NCI-H146 treated with DMSO at 0.1 percent for 48 hours (cell line): ENCODE data around the gene GORASP1.

Experiments
- DNase-seq: peaks from one replicate; lab custom pipeline; 2025; ENCODE audit not compliant: unreplicated experiment; lab: John Stamatoyannopoulos, UW

The GORASP1 gene

DNA sequence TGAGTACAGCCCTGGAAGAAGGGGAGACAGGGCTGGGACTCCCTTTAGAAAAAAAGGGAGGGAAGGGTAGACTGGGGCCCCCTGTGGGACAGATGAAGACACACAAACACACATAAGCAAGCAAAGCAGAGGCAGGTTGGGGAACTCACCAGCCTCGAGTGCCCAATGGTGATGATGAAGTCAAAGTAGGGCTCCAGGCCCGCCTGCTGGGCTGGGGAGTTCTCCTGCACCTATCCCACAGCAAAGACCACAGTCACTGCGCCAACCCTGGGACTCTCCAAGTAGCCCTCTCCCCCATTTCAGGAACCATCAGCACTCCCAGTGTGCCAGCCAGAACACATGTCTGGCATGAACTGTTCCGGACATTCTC, 4.1 kb downstream of the GORASP1 start:
- no peak for DNase-seq

DNA sequence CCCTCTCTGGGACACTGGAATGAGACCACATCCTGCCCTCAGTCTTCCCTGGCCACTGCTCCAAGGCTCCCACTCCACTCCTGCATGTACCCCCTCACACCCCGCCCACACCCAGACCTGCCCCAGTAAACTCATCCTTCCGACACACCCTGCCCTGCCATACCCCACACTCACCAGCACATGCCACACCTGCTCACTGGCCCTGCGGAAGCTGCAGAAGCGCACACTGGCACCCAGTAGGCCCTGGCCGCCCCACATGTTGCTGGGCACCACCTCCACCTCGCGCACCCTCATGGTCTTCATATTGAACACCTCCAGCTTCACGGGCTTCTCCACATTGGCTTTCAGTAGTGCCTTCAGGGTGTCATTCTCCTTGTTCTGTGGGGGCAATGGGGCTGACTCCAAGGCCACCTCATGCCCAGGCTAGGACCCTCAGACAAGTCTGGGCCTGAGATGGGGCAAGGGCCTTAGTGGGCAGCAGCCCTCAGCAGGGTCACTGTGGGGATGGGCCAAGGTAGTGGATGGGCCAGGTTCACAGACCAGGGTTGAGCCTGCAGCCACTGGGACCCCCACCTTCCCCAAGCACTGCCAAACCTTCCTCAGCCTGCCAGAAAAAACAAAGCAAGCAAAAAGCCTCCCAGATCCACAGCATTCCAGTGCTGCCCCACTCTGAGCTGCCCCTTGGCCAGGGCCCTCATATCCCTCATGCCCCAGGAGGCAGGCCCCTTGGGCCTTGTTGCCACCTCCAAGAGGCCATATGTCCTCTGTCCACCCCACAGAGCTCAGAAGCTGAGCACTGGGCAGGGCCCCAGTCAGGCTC, 4.7 kb downstream of the GORASP1 start:
- DNase-seq: no peak

DNA sequence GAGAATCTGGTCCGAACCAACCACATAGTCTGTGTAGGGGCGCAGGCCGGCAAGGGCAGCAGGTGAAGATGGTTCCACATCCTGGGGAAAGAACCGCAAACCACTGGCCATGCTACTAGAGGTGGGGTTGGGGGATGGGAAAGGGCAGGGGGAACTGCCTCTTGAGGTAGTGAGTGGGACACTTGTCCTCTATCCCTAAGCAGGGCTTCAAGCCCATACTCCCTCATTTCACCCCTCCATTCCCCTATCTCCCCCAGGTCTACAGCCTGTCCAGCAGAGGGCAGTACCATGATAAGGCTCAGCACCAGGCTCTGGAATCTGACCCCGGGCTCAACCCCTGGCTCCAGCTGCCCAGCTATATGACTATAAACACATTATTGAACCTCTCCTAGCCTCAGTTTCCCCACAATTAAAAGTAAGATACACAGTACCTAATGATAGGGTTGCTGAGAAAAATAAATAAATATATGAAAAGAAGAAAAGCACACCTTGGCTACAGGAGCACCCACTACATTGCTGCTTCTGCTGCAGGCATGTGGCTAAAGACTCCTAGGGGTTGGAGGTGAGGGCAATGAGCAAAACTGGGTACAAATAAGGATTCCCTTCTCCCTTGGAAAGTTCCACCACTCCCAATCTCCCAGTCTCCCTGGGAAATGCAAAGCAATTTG, 6.3 kb downstream of the GORASP1 start:
- no peak for DNase-seq

DNA sequence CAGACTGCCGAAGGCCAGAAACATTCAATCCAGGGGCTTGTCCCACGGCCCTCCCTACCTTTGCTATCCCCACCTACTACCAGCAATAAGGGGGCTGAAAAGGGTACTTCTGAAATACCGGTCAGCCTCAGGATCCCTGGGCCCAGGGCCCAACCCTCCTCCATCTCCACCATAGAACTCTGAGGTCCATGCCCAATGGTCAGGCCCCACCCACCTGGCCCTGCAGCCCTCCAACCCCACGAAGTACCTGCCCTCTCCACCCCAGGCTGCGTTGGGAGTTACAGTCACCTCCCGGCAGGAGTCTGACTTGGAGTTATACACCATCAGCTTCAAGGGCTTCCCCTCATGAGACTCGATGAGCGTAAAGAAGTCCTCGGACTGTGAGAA, 6.9 kb downstream of the GORASP1 start:
- no peak for DNase-seq

DNA sequence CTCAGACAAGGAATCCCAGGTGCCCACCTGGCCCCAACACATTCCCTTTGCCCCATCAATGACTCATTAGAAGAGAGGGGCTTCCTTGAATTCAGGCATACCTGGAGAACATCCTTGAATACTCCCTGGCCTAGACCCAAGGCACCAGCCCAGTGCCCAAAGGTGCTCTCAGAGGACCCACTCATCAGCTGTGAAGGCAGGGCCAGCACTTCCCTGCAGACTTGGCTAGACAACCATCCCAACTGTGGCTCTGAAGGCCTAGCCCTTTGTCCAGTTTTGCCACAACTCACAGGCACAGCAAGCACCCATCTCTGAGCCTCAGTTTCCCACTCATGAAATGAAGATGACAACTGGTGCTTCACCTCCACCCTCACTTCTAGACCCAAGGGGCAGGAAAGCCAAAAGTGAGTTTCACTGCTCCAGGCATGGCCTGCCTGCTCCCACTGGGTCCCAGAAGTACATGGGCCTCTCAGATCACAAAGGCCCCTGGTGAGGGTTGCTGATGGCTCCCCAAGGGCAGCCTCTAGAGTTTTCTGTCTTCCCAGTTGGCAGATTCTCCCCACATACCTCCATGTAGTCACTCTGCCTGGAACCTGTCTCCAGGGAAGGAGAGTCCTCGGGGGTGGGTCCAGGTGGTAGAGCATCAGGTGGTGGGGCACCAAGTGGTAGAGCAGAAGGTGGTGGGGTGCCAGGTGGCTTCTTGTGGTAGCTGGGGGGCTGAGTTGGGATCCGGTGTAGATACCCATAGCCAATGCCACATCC, 7.5 kb downstream of the GORASP1 start:
- DNase-seq: no peak

DNA sequence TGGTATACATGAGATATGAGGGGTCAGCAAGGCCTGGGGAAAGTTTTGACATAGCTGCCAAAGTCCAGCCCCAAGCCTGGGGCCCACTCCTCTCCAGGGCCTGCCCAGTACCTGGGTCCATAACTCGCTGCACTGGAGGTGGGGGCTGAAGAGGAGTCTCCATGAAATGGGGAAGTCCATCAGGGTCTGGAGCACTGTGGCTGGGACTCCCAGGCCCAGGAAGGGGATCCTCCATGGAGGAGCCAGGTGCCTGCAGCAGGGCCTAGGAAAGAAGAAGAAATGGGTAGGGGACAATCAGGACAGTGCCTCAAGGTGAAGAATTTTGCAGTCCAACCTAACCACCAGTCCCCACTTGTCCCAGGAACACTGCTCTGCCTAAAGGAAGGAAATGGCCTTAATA, 8.2 kb downstream of the GORASP1 start:
- DNase-seq: no peak

DNA sequence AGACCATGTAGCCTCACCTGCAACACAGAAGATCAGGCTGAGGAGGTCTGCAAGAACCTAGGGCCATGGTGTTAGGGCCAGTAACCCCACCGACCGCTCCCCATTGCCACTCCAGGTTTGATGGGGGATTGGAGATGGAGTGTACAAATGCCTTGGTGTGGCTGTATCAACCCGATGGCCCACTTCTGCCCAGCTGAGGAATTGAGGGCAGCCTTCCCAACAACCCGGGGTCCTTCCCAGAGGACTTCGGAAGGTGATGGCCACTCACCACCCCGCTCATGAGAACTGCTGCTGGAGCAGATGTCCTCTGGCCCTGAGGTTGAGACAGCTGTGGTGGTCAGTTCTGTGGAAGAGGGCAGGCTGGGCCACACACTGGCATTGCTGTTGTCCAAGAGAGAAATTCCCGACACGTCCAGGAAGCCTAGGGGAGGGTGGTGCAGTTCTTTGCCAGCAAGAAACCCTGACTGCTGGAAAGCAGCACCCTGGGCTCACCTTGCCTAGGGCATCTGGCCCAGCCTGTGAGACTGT, 8.9 kb downstream of the GORASP1 start:
- DNase-seq: no peak

DNA sequence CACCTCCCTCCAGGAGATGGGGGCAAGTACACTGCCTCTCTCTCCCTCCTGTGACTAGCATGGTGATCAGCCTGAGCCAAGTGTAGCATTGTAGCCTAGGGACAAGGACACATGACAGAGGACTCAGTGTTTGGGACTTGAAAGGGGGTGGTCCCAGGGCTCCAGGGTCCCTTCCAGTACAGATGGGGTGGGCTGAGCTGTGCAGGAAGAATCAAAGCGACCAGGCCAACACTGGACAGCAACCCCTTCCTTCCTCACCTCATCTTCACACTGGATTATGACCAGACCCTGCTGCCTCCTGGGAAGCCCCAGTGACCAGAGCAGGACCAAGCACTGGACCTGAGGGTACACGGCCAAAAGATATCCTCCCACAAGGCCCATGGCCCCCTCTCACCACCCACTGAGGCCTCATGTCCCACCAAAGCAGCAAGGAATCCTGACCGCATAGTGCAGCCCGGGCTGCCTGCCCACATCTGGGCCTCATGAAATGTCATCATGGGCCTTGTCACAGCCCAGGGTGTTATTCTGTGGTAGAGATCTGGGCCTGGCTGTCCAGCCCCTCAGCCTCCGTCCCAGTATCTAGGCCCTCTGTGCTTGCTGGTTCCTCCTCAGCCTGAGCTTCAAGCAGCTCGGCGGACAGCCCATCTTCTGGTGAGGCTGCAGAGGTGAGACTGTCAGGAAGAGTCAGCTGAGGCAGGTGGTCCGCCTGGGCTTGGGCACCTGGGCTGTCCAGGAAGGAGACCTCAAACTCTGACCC, 9.5 kb downstream of the GORASP1 start:
- no peak for DNase-seq

DNA sequence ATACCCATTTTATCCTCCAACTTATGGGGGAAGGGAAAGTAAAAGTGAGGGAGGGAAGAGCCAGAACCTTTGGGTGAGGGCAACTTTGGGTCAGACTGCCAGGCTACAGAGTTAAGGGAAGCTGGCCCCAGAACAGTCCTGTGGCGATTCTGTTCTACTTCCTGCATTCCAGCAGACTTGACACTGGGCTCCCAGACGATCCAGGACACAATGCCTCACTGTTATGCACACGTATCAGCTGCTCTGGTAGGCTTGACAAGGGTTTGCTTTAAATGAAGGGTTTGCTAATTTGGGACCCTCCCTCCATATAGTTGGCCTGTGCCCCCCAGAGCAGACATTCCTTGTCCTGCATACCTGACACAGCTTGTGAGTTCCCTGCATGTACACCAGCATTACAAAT, 10.7 kb downstream of the GORASP1 start:
- DNase-seq: no peak

DNA sequence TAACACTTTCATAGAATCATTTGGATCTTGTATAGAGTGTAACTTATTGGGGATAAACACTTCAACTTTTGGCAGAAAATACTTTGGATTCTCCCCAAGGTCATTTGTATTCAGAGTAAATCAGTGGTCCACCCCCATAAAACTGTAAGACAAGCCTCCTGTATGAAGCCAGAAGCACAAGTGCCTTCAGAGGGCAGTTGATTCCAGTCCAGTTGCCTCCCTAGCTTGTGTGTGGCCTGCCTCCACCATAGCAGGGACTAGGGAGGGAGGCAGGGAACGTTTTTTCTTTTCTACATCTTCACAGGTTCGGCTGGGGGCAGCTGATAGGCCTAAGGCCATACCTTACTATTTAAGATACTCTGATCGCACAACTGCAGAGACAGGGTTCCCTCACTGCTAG, 11.6 kb downstream of the GORASP1 start:
- DNase-seq: no peak

DNA sequence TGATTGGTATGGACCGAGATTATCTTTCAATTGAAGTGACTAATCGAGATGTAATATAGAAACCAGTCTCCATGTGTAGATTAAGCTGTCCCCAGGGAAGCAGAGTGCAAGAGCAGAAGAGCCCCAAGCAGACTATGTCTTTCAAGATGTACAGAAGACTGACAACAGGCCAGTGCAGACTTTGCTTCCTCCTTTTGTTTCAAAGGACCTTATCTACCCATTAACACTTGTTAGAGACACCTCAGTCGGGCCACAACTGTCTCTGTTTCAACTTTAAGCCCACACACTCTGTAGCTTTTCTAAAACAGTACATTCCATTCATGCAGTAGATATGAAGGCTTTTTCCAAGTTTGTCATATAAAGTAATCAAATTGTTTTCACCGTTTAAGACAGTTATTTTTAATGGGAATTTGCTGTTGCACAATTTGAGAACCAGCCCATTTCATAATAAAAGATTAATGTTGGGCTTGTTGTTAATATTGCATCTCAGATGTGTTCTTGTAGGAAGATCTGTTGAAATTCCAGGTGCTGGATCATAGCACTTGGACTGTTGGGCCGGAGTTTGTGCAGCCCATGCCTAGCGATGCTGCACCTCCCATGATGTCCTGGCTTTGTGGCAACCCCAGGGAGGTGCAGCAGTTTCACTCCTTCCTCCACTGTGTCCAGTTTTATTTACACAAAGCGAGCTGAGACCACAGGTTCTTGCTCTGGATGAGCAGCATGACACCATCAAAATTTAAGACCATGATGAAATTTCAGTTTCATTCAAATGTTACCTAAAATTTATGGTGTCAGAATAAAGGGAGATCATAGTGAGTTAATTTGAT, 12.4 kb downstream of the GORASP1 start:
- no peak for DNase-seq

DNA sequence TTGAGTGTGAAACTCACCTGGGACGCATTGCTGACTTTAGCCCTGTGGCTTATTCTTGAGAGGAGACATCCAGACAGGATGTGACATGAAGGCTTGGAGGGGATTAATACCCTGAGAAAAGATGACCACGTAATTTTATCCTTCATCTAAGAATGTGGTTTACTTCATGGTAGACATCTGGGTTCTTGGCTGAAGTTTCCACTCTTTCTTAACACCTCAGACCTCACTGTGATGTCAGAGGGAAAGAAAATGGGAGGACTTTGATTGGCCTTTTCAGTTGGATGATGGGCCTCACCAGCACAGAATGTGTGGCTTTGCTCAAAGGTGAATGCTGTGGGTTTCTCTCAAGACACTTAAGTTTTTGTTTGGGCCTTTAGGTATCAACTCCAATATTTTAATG, 16.5 kb downstream of the GORASP1 start:
- DNase-seq: no peak

DNA sequence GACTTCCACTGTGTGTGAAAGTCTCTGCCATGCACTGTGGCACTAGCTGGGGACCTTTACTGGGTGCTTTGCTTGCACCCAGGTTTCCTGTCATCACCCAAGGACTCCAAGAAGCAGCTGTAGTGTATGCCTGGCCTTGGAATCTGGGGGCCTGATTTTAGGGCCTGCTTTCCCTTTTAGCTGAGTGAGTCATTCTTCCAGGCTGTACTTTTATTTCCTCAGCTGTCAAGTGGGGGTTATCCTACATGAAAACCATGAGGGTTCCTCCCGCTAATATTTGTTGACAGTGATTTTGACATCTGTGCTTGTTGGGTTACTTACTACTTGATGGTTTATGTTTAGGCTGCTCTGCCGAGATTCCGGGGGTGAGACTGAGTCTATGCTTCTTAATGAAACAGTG, 18.5 kb downstream of the GORASP1 start:
- DNase-seq: no peak

DNA sequence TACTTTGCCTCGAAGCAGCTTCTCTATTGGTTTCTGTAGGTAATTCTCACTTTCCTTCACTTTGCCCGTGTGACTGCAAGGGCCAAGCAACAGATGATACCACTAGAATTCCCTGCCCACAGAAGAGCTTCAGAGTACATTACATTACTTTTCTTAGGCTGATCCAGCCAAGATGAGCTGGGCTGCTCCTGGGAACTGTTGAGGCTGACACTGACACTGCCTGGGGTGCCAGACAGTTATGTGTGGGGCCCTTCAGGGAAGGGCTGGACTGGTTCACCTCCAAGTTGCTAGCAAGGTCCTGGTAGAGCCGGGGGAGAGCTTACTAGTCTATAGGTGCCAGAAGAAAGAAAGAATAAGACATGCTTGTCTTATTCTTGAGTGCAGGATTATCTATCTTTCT, 19.0 kb downstream of the GORASP1 start:
- DNase-seq: no peak

DNA sequence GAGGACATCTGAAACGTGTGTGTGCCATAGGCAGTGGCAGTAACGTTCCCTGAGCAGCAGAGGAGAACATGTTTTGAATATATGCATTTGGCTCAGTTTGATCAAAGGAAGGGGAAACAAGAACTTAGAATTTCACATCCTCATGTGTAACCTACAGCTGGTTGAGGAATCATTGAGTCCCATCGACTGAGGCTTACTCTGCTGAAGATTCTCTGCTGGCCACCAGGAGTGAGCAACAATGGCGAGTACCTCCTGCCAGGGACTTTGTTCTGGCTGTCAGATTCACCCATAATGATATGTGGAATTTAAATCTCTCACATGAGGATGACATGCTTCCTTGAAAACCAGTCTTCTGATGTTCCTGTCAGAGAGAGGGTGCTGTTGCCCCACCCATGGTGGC, 21.3 kb downstream of the GORASP1 start:
- no peak for DNase-seq

DNA sequence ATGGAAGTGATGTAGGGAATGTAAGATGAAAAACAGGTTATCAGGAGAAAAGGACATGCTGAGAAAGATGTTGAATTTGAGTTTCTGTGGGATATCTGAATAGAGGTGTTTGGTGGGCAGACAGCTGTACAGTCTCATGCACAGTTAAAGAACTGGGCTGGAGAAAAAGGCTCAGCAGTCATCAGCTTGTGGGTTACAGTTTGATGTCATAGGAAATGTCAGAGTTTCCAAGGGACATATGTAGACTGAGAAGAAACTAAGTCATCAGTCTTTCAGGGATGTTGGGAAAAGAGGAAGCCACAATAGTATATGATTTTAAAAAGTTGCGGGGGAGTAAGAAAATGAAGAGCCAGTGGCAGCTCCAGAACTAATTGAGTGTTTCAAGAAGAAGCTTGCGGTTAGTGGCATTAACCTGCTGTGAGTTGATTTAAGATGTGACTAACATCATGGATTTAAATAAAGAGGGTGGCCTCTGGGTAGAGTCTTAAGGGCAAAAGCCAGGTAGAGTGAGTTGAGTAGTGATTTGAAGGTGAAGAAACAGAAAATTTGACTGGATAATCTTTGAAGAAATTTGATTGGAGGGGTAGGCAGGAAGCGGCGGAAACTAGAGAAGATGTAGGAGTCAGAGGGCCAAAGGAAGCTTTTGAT, 24.6 kb downstream of the GORASP1 start:
- DNase-seq: no peak

DNA sequence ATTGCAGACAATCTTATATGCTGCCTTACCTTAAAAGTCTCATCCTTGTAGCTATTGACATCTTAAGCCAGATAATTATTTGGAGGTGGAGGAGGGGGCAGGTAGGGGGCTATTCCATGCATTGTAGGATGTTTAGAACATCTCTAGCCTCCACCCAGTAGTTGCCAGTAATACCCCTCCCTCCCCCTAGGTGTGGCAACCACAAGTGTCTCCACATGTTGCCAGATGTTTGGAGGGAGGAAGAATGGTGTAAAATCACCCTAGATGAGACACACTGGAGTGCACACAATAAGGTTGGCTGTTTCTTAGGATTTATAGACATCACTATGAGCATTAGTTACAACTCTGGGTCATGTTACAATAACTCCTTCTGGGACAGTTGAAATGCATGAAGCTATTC, 27.4 kb downstream of the GORASP1 start:
- DNase-seq: no peak

DNA sequence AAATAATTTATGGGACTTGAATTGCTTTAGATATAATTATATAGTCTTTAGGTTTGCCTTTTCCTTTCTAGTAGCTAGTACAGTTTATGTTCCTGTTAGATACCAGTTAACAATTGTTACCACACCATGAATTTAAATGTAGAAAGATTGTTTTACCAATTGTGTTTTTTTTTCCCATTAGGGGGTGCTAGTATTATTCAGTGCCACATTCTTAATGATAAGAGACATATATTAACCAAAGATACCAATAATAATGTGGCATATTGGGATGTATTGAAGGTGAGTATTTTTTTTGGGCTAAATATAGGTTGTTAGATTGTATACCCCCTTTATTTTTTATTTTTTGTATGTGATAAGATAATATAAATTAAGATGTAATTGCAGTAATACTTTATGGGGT, 27.9 kb downstream of the GORASP1 start:
- no peak for DNase-seq

DNA sequence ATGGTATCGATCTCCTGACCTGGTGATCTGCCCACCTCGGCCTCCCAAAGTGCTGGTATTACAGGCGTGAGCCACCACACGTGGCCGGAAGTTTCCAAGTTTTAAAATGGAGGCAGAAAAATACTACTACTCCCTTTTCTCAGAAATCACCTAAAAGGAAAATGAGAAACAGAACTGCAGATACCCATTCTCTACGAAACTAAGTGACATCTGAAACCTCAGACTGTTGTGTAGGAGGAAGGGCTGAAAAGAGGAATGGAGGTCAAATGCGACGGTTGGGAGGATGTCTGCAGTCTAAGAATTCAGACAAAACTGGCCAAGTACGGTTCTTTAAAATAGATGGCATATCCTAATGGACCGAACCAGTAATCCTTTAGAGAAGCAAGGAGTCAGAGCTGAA, 31.5 kb downstream of the GORASP1 start:
- no peak for DNase-seq

DNA sequence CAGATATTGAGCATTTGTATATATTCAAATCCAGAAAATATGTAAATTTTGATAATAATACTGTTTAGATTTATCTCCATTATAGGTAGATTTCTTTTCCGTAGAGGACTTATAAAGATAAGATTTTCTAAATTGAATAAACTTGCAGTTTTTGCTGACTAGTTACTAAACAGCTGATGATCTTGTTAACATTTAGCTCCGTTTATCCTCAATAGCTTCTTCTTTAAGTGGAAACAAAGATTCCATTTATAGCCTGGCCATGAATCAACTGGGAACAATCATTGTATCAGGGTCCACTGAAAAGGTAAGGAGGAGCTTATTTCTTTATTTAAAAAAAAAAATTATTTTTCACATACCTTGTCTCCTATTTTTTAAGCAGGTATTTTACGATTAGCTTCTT, 38.9 kb downstream of the GORASP1 start:
- DNase-seq: no peak
